ENCODE data around the gene GFRA1.
"Not testable (repeated sequence)": the region's sequence is repeated elsewhere in the genome, so short reads cannot be mapped to it uniquely, and the experiment has no call there.

The GFRA1 gene

DNA sequence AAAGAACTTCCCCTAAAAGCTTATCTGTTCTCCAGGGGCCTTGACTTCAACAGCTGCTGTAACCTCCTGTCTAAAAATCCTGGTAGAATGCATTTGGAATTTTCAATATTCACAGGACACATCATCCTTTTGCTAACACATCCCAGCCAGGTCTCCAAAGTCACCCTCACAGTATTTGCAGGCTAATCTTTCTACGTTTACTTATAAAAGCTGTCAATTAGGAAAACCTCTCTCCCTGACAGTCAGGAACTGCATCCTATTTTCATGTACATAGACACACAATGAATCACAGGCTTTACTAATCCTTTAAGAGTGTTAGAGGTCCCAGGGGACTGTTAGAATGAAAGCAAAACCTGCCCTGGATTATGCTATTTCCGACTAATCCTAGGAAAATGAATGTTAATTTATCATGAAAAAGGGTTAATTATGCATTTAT is 102.2 kb downstream of the GFRA1 start:
- TF ChIP-seq CTCF (IDR thresholded peaks at IDR 0.05): no peak
- H3K27me3 ChIP-seq: no peaks in the 10 kb centered on the region
- no peak overlapping the region for H3K27ac ChIP-seq
- H3K36me3 ChIP-seq: no peaks in the 10 kb centered on the region
- no peaks in the 10 kb centered on the region for H3K9me3 ChIP-seq
- no peaks in the 10 kb centered on the region for H3K4me1 ChIP-seq (ENCODE audit: control insufficient read depth in 1 of 2, insufficient read depth in 1 of 2, low read depth in 1 of 2, low read length in 1 of 2)
- no peak overlapping the region for H3K4me3 ChIP-seq (ENCODE audit: low read depth in 1 of 2, low read length in 1 of 2)

GRCh38 chr10:116169782-116170445 is 103.1 kb downstream of the GFRA1 start:
- no peak overlapping the region for H3K4me3 ChIP-seq (ENCODE audit: low read depth in 1 of 2, low read length in 1 of 2)
- no peaks in the 10 kb centered on the region for H3K27me3 ChIP-seq
- no peak overlapping the region for H3K27ac ChIP-seq
- H3K36me3 ChIP-seq: no peaks in the 10 kb centered on the region
- TF ChIP-seq CTCF (IDR thresholded peaks at IDR 0.05): no peak
- no peaks in the 10 kb centered on the region for H3K4me1 ChIP-seq (ENCODE audit: control insufficient read depth in 1 of 2, insufficient read depth in 1 of 2, low read depth in 1 of 2, low read length in 1 of 2)
- no peaks in the 10 kb centered on the region for H3K9me3 ChIP-seq

GRCh38 chr10:116168745-116169144 is 104.3 kb downstream of the GFRA1 start:
- H3K27ac ChIP-seq: no peak overlapping the region
- TF ChIP-seq CTCF (IDR thresholded peaks at IDR 0.05): no peak

DNA sequence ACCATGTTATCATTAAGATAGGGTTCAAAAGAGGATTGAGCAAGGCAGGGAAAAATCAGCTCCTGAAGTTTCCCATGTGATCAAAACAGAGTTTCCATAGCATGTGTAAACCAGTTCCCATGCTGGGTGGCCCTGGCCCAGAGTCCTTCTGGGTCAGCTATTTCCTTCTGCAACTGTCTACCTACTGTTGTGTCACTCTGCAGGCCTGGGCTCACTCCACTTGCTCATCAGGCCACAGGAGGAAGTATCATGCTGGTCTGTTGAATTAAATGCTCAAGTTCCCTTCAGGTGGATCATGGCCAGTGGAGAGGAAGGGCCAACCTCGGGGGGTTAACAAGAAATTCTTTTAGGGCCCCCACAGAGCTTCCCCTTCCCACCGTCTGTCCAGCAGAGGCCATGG is 104.7 kb downstream of the GFRA1 start:
- TF ChIP-seq CTCF (IDR thresholded peaks at IDR 0.05): no peak
- no peaks in the 10 kb centered on the region for H3K9me3 ChIP-seq
- H3K4me1 ChIP-seq (ENCODE audit: control insufficient read depth in 1 of 2, insufficient read depth in 1 of 2, low read depth in 1 of 2, low read length in 1 of 2): no peaks in the 10 kb centered on the region
- no peaks in the 10 kb centered on the region for H3K36me3 ChIP-seq
- H3K27ac ChIP-seq: no peak overlapping the region
- no peaks in the 10 kb centered on the region for H3K27me3 ChIP-seq
- H3K4me3 ChIP-seq (ENCODE audit: low read depth in 1 of 2, low read length in 1 of 2): no peak overlapping the region

More at GRCh38 chr10:116168745-116169144, 104.3 kb downstream of the GFRA1 start:
- H3K36me3 ChIP-seq: no peaks in the 10 kb centered on the region
- H3K4me1 ChIP-seq (ENCODE audit: control insufficient read depth in 1 of 2, insufficient read depth in 1 of 2, low read depth in 1 of 2, low read length in 1 of 2): no peaks in the 10 kb centered on the region
- no peak overlapping the region for H3K4me3 ChIP-seq (ENCODE audit: low read depth in 1 of 2, low read length in 1 of 2)
- no peaks in the 10 kb centered on the region for H3K9me3 ChIP-seq
- no peaks in the 10 kb centered on the region for H3K27me3 ChIP-seq

- not testable (repeated sequence) for H3K9me3 ChIP-seq, H3K27ac ChIP-seq
These were observed 107.1 kb downstream of the GFRA1 start for GRCh38 chr10:116165941-116166340.

GRCh38 chr10:116164291-116164690 is 108.7 kb downstream of the GFRA1 start:
- H3K9me3 ChIP-seq: no peaks in the 10 kb centered on the region
- H3K27me3 ChIP-seq: no peaks in the 10 kb centered on the region
- no peak for TF ChIP-seq CTCF (IDR thresholded peaks at IDR 0.05)
- H3K27ac ChIP-seq: no peak overlapping the region
- H3K36me3 ChIP-seq: no peaks in the 10 kb centered on the region
- H3K4me1 ChIP-seq (ENCODE audit: control insufficient read depth in 1 of 2, insufficient read depth in 1 of 2, low read depth in 1 of 2, low read length in 1 of 2): no peaks in the 10 kb centered on the region
- no peak overlapping the region for H3K4me3 ChIP-seq (ENCODE audit: low read depth in 1 of 2, low read length in 1 of 2)

More at GRCh38 chr10:116165941-116166340, 107.1 kb downstream of the GFRA1 start:
- not testable (repeated sequence) for H3K4me1 ChIP-seq (ENCODE audit: control insufficient read depth in 1 of 2, insufficient read depth in 1 of 2, low read depth in 1 of 2, low read length in 1 of 2); H3K4me3 ChIP-seq (ENCODE audit: low read depth in 1 of 2, low read length in 1 of 2); H3K36me3 ChIP-seq; H3K27me3 ChIP-seq

All from neutrophil (primary cell).